GM21619 (cell line): ENCODE results near the gene PARD3B.

Experiments
- ATAC-seq: cut with Tn5 transposase; IDR thresholded peaks from one replicate; pipeline ENCODE4 v1.9.1; 2021; ENCODE audit not compliant: unreplicated experiment

The PARD3B gene

GRCh38 chr2:205568620-205569019 is 1023.3 kb downstream of the PARD3B start:
- no peak for ATAC-seq

GRCh38 chr2:205570648-205571047 is 1025.4 kb downstream of the PARD3B start:
- no peak for ATAC-seq

- ATAC-seq = no peak
Measured at GRCh38 chr2:205571360-205571959, 1026.2 kb downstream of the PARD3B start.

GRCh38 chr2:205574001-205574400 is 1028.7 kb downstream of the PARD3B start:
- ATAC-seq = no peak

- no peak for ATAC-seq
Measured at GRCh38 chr2:205579335-205579734, 1034.1 kb downstream of the PARD3B start.

GRCh38 chr2:205580212-205580987 is 1035.1 kb downstream of the PARD3B start:
- ATAC-seq = no peak

GRCh38 chr2:205582366-205582765 is 1037.1 kb downstream of the PARD3B start:
- no peak for ATAC-seq

- no peak for ATAC-seq
Measured at GRCh38 chr2:205585449-205586383, 1040.4 kb downstream of the PARD3B start.

- ATAC-seq = no peak
Measured at GRCh38 chr2:205586626-205587025, 1041.4 kb downstream of the PARD3B start.

- ATAC-seq = no peak
Measured at GRCh38 chr2:205589479-205589878, 1044.2 kb downstream of the PARD3B start.

- no peak for ATAC-seq
Measured at GRCh38 chr2:205590759-205591158, 1045.5 kb downstream of the PARD3B start.

- no peak for ATAC-seq
Measured at GRCh38 chr2:205593891-205594290, 1048.6 kb downstream of the PARD3B start.

GRCh38 chr2:205596581-205596980 is 1051.3 kb downstream of the PARD3B start:
- ATAC-seq = no peak

- no peak for ATAC-seq
Measured at GRCh38 chr2:205605638-205606304, 1060.5 kb downstream of the PARD3B start.

GRCh38 chr2:205607146-205607545 is 1061.9 kb downstream of the PARD3B start:
- no peak for ATAC-seq

- no peak for ATAC-seq
Measured at GRCh38 chr2:205609113-205609512, 1063.8 kb downstream of the PARD3B start.

GRCh38 chr2:205610437-205610836 is 1065.2 kb downstream of the PARD3B start:
- no peak for ATAC-seq

GRCh38 chr2:205612636-205613035 is 1067.4 kb downstream of the PARD3B start:
- ATAC-seq = no peak

- ATAC-seq = no peak
Measured at GRCh38 chr2:205613970-205614559, 1068.8 kb downstream of the PARD3B start.

GRCh38 chr2:205614965-205615364 is 1069.7 kb downstream of the PARD3B start:
- no peak for ATAC-seq

- no peak for ATAC-seq
Measured at GRCh38 chr2:205617905-205618304, 1072.6 kb downstream of the PARD3B start.
